NOMO-1 treated with DMSO at 0.1 percent for 48 hours (cell line): Measurements from ENCODE around the gene KCNH4.
"Not testable (repeated sequence)": the region's sequence is repeated elsewhere in the genome, so short reads cannot be mapped to it uniquely, and the experiment has no call there.

Experiments used
- DNase-seq: peaks from one replicate; lab custom pipeline; 2025; ENCODE audit not compliant: unreplicated experiment; lab: John Stamatoyannopoulos, UW

Gene KCNH4

GRCh38 chr17:42179911-42180410, 981 bp downstream of the KCNH4 start:
- DNase-seq = peak; percentile 4

DNA sequence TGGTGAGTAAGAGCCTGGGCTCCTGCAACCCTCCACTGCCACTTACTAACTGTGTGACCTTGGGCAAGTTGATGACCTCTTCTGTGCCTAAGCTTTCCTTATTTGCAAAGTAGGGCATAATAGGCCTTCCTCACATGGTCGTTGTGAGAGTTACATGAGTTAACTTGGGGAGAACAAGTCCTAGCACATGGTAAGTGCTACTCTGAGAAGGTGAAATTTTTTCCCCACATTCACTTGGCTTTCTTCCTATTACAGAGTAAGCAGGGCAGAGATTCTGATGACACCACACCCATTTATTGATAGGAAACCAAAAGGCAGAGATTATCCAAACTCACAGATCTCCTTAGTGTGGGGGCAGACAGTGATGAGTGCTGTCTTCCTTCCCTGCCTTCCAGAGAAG, 1.6 kb downstream of the KCNH4 start:
- no peak for DNase-seq

DNA sequence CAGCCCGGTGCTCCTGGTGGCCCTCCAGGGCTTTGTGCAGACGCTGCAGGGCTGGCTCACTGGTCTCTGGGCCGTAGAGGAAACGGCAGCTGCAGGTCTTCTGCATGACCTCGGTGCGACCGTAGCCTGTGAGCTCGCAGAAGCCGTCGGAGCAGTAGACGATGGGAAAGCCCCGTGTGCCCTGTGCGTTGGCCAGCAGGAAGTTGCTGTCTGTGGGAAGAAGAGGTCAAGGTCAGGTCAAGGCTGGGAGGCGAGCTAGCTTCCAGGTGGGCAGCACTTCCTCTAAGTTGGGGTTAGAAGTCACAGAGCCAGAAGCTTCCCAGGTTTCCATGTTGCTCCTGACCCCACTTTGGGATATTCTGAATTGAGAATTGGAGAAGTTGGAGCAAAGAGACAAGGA, 2.1 kb downstream of the KCNH4 start:
- DNase-seq = no peak

DNA sequence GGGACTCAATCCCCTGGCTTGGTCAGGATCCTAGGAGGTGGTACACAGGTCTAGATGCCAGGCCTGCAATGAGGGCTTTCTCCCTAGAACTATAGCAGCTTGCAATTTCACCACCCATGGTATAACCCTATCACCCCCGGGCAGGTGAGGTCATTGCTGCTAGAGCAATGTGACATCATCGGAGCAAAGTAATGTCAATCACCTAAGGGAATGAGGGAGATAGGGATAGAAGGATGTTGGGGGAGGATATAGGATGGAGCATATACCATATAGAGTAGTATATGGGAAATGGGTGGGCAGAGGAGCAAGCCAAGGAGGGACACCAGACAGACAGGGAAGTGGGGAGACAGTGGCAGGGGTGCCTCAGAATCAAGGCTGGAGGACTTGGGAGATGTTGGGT, 3.3 kb downstream of the KCNH4 start:
- DNase-seq = no peak

DNA sequence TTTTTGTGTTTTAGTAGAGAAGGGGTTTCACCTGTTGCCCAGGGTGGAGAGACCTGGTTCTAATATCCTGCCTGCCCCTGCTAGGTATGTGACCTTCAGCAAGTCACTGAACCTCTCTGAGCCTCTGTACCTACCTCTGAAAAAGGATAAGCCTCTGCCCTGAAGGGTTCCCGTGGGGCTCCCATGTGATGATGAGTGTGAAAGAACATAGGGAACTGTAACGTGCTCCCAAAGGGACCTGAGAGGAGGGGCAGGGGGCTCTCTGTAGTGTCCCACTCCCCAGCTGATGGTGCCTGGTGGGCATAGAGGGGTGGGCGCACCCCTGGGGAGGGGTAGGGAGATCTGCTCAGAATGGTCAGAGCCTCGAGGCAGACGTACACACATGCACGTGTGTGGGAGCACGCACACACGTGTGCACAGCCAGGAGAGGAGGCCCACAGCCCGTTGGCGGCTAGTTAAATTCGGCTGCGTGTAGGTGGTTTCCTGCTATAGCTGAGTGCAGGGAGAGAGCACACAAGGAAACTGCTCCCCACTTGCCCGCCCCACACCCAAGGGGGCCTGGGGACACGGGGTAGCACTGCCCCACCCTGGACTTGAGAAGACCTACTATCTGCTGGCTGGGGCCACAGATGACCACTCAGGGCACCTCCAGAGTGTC, 6.7 kb downstream of the KCNH4 start:
- DNase-seq = no peak

- no peak for DNase-seq
Observed at GRCh38 chr17:42171831-42172230, 9.1 kb downstream of the KCNH4 start.

GRCh38 chr17:42169351-42169750, 11.6 kb downstream of the KCNH4 start:
- no peak for DNase-seq

- DNase-seq = peak; percentile 26
Observed at GRCh38 chr17:42167807-42168206, 13.1 kb downstream of the KCNH4 start.

DNA sequence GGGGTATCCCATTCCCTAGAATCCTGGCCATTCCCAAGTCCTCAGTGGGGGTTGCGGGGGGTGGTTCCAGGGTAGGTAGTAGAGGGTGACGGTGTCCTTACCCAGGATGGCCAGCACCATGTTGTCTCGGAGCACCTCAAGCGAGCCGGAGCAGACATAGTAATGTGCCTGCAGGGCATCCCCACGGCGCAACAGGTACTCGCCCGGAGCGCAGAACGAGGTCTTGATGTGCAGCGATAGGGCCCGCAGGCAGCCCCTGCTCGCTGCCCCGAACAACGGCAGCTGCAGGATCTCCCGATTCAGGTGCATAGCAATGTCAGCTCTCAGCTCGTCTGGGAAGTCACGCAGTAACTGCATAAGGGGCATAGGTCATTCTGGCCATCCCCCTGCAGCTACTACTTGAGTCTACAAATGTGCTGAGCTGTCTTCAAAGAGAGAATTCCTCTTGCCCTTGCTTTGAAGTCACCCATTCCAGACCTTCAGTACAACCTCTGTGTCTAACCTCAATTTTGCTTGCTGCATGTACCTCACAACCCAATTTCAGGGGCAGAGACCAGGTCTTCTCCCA, 14.7 kb downstream of the KCNH4 start:
- DNase-seq = no peak

DNA sequence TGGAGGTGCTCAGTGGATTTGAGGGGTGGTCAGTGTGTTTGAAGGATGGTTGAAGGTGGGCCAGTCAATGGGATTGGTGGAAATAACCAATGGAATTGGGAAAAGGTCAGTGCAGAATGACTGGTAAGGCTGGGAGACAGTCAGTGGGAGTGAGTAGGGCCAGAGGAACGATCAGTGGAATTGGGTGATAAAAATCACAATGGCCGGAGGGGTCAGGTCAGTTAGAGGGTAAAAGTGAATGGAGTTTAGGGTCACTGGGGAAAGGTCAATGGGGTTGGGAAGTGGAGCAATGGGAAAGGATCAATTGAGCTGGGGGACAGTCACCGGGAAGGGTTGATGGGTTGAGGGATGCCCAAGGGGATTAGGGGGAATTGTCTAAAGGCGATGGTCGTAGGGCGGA, 15.2 kb downstream of the KCNH4 start:
- DNase-seq = no peak

GRCh38 chr17:42163696-42164407, 17.1 kb downstream of the KCNH4 start:
- DNase-seq = no peak

DNA sequence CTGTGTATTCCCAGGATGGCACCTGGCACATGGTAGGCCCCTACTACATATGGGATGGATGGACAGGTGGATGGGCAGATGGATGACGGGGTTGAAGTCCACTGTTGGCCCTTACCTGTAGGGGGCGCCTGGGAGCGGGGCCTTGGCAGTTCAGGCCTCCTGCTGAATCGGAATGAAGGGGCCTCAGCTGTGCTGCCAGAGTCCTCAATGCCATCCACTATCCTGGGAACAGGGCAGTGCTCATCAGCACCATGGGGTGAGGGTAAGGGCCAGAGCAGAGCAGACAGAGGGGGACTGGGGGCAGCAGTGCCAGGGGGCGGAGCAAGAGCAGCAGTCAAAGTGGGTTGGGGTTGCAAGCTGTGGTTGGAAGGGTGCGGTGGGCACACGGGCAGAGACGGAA, 17.8 kb downstream of the KCNH4 start:
- no peak for DNase-seq

- no peak for DNase-seq
Observed at GRCh38 chr17:42160531-42160910, 20.4 kb downstream of the KCNH4 start.

- no peak for DNase-seq
Observed at GRCh38 chr17:42159796-42160530, 21.0 kb downstream of the KCNH4 start.

- DNase-seq = no peak
Observed at GRCh38 chr17:42155614-42156045, 25.3 kb downstream of the KCNH4 start.

DNA sequence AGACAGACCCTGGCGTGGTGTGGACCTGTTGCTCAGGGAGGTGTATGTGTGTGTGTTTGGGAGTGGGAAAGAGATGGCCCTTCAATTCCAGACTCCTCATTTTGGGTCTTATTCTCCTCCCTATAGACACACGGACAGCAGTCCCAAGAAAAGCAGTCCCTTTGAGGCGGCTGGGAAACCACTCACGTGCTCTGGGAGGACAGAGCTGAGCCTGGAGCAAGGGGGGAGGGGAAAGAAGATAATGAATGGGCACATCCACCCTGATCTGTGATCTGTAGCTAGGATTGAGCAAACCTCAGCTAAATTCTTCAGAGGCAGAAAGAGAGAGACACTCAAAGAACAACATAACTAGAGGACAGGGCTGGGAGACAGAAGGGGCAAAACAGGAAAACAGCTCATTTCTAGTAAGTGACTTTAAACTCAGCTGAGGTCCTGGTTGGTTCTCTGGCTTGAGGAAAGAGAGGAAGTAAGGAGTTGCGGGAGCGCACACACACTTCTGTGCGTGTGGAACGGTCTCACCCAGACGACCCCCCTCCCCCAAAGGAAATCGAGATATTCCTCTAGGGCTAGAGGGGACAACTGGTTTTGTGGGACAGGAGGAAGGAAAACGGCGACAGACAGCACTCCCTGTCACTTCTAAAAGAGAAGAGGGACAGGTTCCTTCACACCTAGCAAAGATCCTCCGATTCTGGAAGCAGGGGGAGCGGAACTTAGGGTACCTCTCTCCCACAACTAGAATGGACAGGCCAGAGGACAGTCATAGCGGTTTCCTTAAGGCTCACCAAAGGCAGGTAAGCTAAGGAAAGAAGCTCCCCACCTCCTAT, 26.8 kb downstream of the KCNH4 start:
- peak; percentile 44 for DNase-seq

GRCh38 chr17:42146911-42147607, 33.9 kb downstream of the KCNH4 start:
- DNase-seq = no peak

- DNase-seq = not testable (repeated sequence)
Observed at GRCh38 chr17:42143138-42143537, 37.8 kb downstream of the KCNH4 start.

GRCh38 chr17:42142371-42142896, 38.5 kb downstream of the KCNH4 start:
- no peak for DNase-seq

DNA sequence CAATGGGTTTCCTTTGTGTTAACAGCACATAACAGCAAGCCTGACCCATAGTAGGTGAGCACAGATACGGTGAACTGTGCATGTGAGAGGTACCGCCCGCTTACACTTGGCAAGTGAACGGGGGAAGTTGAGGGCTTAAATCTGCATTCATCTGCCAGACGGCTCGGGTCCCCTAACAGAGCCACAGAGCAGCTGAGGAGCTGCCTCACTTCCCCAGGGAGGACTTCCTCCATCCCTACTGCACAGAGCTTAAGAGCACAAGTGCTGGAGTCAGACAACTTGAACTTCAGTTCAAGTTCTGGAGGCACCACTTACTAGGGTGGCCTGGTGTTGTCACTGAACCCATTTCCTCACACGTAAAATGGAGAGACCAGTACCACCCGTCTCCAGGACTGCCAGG, 39.6 kb downstream of the KCNH4 start:
- no peak for DNase-seq
